ENCODE results near the gene GRM5.

GRM5 gene

GRCh38 chr11:88692306-88693086, 373.3 kb downstream of the GRM5 start:
- no peak for DNase-seq

- DNase-seq, result no peak
Observed at GRCh38 chr11:88689548-88690240, 376.1 kb downstream of the GRM5 start.

DNA sequence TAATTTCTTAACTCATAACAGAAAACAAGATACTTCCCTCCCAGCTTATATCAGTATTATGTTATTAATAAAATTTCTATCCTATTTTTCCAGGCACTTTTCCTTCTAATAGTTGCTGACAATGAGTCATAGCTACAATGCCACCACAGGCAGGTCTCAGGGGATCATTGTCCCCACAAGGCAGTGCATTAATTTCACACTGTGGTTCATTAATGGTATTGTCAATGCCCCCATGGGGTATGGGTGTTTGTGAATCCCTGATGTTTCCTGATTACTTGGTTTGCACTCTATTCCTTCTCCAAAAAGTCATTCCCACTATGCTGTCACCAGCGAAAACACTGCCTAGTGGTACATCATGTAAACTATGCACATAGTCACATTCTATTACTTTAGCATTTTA, 382.8 kb downstream of the GRM5 start:
- DNase-seq, result no peak

DNA sequence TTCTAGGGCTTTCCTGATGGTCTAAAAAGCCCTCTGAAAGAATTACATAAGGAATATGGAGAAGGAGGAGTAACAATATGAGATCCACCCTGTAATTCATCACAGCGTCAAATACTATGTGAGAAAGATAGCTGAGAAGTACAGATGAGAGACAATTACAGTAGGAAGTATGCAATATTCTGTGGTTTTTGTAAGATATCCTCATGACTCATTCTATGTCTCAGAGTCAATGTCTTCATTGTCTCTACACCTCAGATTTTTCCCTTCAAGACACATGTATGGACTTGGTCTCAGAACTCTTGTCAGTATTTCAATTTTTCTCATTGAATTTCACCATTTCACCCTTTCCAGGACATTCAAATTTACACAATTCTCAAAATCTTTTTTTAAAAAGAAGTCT, 385.0 kb downstream of the GRM5 start:
- no peak for DNase-seq

- DNase-seq, result no peak
Observed at GRCh38 chr11:88666364-88666763, 399.4 kb downstream of the GRM5 start.

- DNase-seq, result no peak
Observed at GRCh38 chr11:88657076-88657738, 408.6 kb downstream of the GRM5 start.

- no peak for DNase-seq
Observed at GRCh38 chr11:88656283-88656682, 409.5 kb downstream of the GRM5 start.

DNA sequence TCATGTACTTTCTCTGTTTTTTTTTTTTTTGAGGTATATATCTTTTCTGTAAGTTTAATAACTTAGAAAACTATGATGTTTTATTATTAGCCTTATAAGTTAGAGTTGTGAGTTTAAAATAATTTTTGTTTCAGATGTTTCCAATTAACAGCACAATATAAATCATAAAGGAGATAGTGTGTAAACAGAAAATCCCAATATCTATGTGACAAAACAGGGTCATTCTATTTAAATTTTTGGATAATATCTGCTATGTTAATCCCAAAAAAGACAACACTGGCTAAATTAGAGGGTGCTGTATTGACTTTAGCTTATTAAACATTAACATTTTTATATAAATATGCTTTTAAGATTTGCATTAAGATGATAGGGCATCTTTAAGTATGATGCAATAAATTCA, 410.1 kb downstream of the GRM5 start:
- no peak for DNase-seq

GRCh38 chr11:88655196-88655595, 410.6 kb downstream of the GRM5 start:
- DNase-seq, result no peak

- no peak for DNase-seq
Observed at GRCh38 chr11:88651556-88651955, 414.2 kb downstream of the GRM5 start.

GRCh38 chr11:88644724-88645123, 421.1 kb downstream of the GRM5 start:
- no peak for DNase-seq

DNA sequence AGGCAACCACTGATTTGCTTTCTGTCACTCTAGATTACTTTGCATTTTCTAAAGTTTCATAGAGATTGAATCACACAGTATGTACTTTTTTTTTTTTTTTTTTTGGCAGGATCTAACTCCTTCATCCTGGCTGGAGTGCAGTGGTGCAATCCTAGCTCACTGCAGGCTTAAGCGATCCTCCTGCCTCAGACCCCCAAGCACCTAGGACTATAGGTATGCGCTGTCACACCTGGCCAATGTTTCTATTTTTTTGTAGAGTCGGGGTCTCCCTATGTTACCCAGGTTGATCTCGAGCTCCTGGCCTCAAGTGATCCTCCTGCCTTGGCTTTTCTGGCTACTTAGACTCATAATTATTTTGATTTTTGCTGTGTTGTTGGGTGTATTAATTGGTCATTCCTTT, 433.6 kb downstream of the GRM5 start:
- DNase-seq, result no peak

DNA sequence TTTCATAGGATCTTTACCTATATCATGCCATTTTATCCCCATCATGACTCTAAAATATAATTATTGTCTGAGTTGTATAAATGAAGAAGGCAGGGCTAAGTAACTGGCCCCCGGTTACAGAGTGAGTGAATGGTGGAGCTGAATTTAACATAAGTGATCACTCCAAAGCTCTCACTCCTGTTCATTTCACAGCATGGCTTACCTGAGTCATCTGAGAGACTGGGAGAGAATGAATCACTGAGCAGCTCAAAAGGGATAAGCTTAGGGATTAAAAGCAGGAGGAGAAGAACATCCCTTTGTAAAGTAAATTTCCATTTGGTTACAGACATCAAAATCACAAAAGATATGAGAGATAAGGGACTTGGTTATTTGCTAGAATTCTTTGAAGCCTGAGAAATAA, 434.3 kb downstream of the GRM5 start:
- no peak for DNase-seq

- DNase-seq, result no peak
Observed at GRCh38 chr11:88629496-88629895, 436.3 kb downstream of the GRM5 start.

DNA sequence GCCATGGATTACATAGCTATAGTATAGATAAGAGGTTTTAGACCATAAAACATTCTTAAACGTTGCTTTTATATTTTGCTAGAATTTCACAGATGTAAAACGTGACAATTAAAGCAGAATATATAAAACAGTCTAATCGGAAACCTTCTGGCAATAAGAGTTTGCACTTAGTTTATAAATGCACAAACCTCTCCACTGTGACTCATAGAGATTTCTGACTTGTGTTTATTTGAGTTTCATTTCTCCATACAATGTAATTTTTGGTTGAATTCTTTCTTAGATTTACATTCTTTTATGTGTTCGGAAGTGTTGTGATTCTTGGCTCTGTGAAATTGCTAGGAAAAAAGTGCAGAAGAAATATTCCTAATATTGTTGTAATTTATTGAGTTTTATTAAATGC, 439.6 kb downstream of the GRM5 start:
- no peak for DNase-seq

GRCh38 chr11:88623531-88623930, 442.3 kb downstream of the GRM5 start:
- no peak for DNase-seq

GRCh38 chr11:88620568-88621130, 445.1 kb downstream of the GRM5 start:
- no peak for DNase-seq

DNA sequence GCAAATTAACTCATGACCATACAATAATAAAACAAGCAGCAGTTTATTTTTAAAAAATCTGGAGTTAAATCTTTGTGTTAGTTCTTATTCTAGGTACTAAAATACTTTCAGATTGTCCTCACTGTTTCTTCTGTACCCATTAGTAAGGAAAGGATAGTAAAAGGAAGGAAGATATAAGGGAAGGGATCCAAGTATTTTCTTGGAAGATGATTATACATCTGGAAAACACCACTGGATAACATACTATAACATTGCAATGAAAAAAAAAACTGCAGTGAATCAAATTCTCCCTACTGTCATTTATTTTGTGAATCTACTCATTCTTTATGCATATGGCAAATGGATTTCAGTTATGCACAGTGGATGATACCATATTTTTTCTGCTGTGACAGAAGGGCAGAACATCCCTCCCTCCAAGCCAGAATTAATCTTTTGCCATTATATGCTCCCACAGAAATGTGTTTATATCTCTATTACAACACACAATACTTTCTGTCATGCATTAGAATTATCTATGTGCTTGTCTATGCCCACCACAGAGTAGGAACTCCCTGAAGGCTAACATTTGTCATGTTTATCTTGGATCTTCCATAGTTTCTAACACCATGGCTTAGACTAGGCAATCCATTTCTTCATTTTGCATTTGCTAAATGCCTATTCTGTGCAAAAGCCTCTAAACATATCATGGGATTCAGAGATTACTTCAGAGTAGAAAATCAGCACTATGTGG, 446.0 kb downstream of the GRM5 start:
- no peak for DNase-seq

- DNase-seq, result no peak
Observed at GRCh38 chr11:88619071-88619425, 446.7 kb downstream of the GRM5 start.

DNA sequence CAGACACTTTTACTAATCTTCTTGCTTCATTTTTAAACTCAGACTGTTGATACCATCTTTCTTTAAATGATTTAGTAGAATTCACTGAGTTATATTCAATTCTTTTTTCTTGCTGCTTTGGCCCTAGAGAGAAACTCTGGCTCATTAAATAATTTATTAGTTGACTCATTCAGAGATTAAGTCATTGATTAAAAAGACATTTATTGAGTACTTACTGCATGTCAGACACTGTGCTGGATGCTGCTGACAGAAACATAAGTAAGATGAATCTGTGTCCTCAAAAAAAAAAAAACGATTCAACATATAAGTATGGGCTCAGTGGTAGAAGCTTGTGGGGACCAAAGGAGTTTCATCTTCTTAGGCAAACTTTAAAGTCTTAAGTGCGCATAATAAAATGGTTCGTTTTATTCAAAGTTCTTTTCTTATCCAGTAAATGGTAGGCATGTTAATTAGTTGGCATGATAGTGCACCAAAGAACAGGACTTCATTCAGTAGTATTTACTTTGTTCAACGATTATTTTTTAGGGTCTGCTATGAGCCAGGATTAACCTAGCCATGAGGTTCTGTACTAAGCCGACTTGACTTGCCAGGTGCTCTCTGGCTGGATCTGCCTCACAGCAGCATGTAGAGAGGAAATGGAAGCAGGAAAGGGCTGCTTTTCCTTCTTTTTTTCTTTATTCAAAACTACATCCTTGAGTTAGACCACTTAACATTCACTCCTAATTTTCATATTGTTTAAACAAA, 447.3 kb downstream of the GRM5 start:
- no peak for DNase-seq

- DNase-seq, result no peak
Observed at GRCh38 chr11:88617226-88617625, 448.6 kb downstream of the GRM5 start.

GRCh38 chr11:88604260-88604659, 461.5 kb downstream of the GRM5 start:
- DNase-seq, result no peak
